ENCODE data around the gene PLXND1.

The PLXND1 gene

GRCh38 chr3:129582799-129583198, 23.7 kb downstream of the PLXND1 start:
- no peak for DNase-seq

GRCh38 chr3:129581623-129582022, 24.9 kb downstream of the PLXND1 start:
- DNase-seq: no peak

- no peak for DNase-seq
Observed at GRCh38 chr3:129579991-129580390, 26.5 kb downstream of the PLXND1 start.

GRCh38 chr3:129577925-129578786, 28.3 kb downstream of the PLXND1 start:
- no peak for DNase-seq

GRCh38 chr3:129577366-129577765, 29.1 kb downstream of the PLXND1 start:
- no peak for DNase-seq

- DNase-seq: peak; percentile 11
Observed at GRCh38 chr3:129576514-129577352, 29.7 kb downstream of the PLXND1 start.

- no peak for DNase-seq
Observed at GRCh38 chr3:129575997-129576384, 30.5 kb downstream of the PLXND1 start.

- DNase-seq: no peak
Observed at GRCh38 chr3:129575233-129575996, 31.1 kb downstream of the PLXND1 start.

- DNase-seq: no peak
Observed at GRCh38 chr3:129574206-129574605, 32.3 kb downstream of the PLXND1 start.

- DNase-seq: no peak
Observed at GRCh38 chr3:129573493-129573892, 33.0 kb downstream of the PLXND1 start.

GRCh38 chr3:129572603-129573002, 33.9 kb downstream of the PLXND1 start:
- no peak for DNase-seq

GRCh38 chr3:129571605-129572547, 34.6 kb downstream of the PLXND1 start:
- no peak for DNase-seq

GRCh38 chr3:129569856-129570255, 36.6 kb downstream of the PLXND1 start:
- no peak for DNase-seq

GRCh38 chr3:129567939-129568338, 38.5 kb downstream of the PLXND1 start:
- no peak for DNase-seq

- no peak for DNase-seq
Observed at GRCh38 chr3:129567176-129567705, 39.2 kb downstream of the PLXND1 start.

GRCh38 chr3:129565902-129566301, 40.6 kb downstream of the PLXND1 start:
- no peak for DNase-seq

GRCh38 chr3:129564981-129565644, 41.4 kb downstream of the PLXND1 start:
- DNase-seq: no peak

GRCh38 chr3:129563850-129564535, 42.5 kb downstream of the PLXND1 start:
- no peak for DNase-seq

- no peak for DNase-seq
Observed at GRCh38 chr3:129563332-129563731, 43.1 kb downstream of the PLXND1 start.

GRCh38 chr3:129562803-129563202, 43.7 kb downstream of the PLXND1 start:
- DNase-seq: no peak

All from stimulated activated CD4-positive, alpha-beta T cell treated with anti-CD3 and anti-CD28 coated beads, Interleukin-4, amount 100 ng/mL, for 1 hour (primary cell).